ENCODE data around the gene NPR1. TPM values are rescaled to one million over a fixed set of nuclear protein-coding genes. Genes with fewer than 3 reads are reported as not detected.

The NPR1 gene
- total and polyA plus RNA-seq, 10 donors = 0.83 to 5.1 (median 2.7) TPM

- Histone ChIP-seq H3K27me3 (replicated peaks in 1 of 7) (peaks cover 4 to 18% (median 8%) of the 10 kb centered on the region in 7 donors), H3K36me3 (peaks cover 0 to 13% (median 9%) of the 10 kb centered on the region in 6 donors), H3K4me3 (no peak overlapping the region), H3K4me1 (peaks cover 27 to 44% (median 38%) of the 10 kb centered on the region in 6 donors), H3K27ac (no peak overlapping the region), H3K9me3 (no peaks in the 10 kb centered on the region)
- TF ChIP-seq POLR2A (IDR thresholded peaks at IDR 0.05) = no peak
- TF ChIP-seq POLR2AphosphoS5 (IDR thresholded peaks at IDR 0.05) = no peak
- no peak for TF ChIP-seq CTCF (IDR thresholded peaks at IDR 0.05 in 8 of 11, conservative IDR thresholded peaks at IDR 0.05 in 3 of 11)
- 94 to 97% (median 95%) methylated on average over 2 of the region's 2 CpGs for WGBS, 5 donors
- intact Hi-C loops (cut with DNase I; ENCODE audit: low total_unique reads) = no loop called here
- no peak for DNase-seq
These were observed 5.0 kb upstream of the NPR1 start for GRCh38 chr1:153673511-153673910.

- DNase-seq = peak; percentile 81
- intact Hi-C loops (cut with DNase I; ENCODE audit: low total_unique reads) = loop anchor here (5.0 kb wide), 1 partner anchor 69 kb away; no protein-coding TSS in a partner anchor
- Histone ChIP-seq H3K36me3 (no peaks in the 10 kb centered on the region), H3K27ac (peak overlapping the region in 1 of 8 donors; percentile 11), H3K4me3 (peak overlapping the region; percentile 39 to 74 (median 50)), H3K27me3 (replicated peaks in 1 of 7) (peaks cover 7 to 52% (median 21%) of the 10 kb centered on the region in 7 donors), H3K4me1 (peaks cover 24 to 31% (median 26%) of the 10 kb centered on the region in 6 donors), H3K9me3 (no peaks in the 10 kb centered on the region)
- no peak for TF ChIP-seq POLR2A (IDR thresholded peaks at IDR 0.05)
- peak; percentile 62 to 88 (median 82) for TF ChIP-seq CTCF (IDR thresholded peaks at IDR 0.05 in 8 of 11, conservative IDR thresholded peaks at IDR 0.05 in 3 of 11)
- TF ChIP-seq POLR2AphosphoS5 (IDR thresholded peaks at IDR 0.05) = no peak
- WGBS, 5 donors = 4 to 7% (median 5%) methylated on average over 24 to 29 of the region's 29 CpGs
These were observed 570 bp upstream of the NPR1 start for GRCh38 chr1:153677718-153678518.

DNA sequence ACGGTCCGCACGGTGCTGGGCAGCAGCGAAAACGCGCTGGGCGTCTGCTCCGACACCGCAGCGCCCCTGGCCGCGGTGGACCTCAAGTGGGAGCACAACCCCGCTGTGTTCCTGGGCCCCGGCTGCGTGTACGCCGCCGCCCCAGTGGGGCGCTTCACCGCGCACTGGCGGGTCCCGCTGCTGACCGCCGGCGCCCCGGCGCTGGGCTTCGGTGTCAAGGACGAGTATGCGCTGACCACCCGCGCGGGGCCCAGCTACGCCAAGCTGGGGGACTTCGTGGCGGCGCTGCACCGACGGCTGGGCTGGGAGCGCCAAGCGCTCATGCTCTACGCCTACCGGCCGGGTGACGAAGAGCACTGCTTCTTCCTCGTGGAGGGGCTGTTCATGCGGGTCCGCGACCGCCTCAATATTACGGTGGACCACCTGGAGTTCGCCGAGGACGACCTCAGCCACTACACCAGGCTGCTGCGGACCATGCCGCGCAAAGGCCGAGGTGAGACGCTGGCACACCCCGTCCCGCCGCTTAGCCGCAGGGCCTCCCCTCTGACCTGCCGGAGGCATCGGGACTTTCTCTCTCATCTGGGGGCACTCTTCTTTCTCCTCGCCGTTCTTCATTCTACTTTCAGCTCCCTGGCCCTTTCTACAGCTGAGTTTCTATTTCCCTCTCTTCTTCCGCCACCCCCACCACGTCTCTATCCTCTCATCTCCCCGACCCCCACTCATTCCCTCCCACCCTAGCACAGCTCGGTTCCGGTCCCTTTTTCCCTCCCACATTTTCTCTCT is 1.0 kb downstream of the NPR1 start:
- no peaks in the 10 kb centered on the region for H3K36me3 ChIP-seq
- peak overlapping the region in 1 of 8 donors; percentile 11 for H3K27ac ChIP-seq
- TF ChIP-seq CTCF (IDR thresholded peaks at IDR 0.05 in 8 of 11, conservative IDR thresholded peaks at IDR 0.05 in 3 of 11) (peak in 2 of 11 experiments; percentile 26 to 45), POLR2A (IDR thresholded peaks at IDR 0.05) (no peak)
- H3K9me3 ChIP-seq = no peaks in the 10 kb centered on the region
- peak; percentile 75 for DNase-seq
- H3K27me3 ChIP-seq (replicated peaks in 1 of 7) = peaks cover 7 to 52% (median 21%) of the 10 kb centered on the region in 7 donors
- 2 to 5% (median 3%) methylated on average over 32 to 73 of the region's 73 CpGs for WGBS, 5 donors
- peaks cover 24 to 31% (median 26%) of the 10 kb centered on the region in 6 donors for H3K4me1 ChIP-seq
- H3K4me3 ChIP-seq = peak overlapping the region; percentile 39 to 74 (median 50)
- intact Hi-C loops (cut with DNase I; ENCODE audit: low total_unique reads) = loop anchor here (5.0 kb wide), 1 partner anchor 68 kb away; no protein-coding TSS in a partner anchor

DNA sequence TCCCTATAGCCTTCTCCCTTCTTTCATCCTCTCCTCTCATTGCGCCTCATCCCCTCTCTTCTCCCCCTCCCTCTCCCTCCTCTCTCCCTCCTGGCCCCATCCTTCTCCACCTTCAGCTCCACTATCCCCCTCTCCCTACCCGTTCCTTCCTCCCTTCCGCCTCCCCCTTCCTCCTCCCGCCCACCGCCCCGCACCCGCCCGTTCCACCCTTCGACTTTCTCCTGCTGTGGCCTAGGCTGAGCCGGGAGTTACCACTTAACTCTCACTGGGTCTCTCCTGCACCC is 1.6 kb downstream of the NPR1 start:
- intact Hi-C loops (cut with DNase I; ENCODE audit: low total_unique reads) = no loop called here
- Histone ChIP-seq H3K4me1 (peaks cover 24 to 31% (median 26%) of the 10 kb centered on the region in 6 donors), H3K27ac (no peak overlapping the region), H3K9me3 (no peaks in the 10 kb centered on the region), H3K27me3 (replicated peaks in 1 of 7) (peaks cover 7 to 52% (median 21%) of the 10 kb centered on the region in 7 donors), H3K4me3 (peak overlapping the region in 3 of 8 donors; percentile 50 to 74 (median 52)), H3K36me3 (no peaks in the 10 kb centered on the region)
- WGBS, 5 donors = 26 to 42% (median 29%) methylated on average over 10 of the region's 10 CpGs
- no peak for TF ChIP-seq POLR2AphosphoS5 (IDR thresholded peaks at IDR 0.05)
- TF ChIP-seq CTCF (IDR thresholded peaks at IDR 0.05 in 8 of 11, conservative IDR thresholded peaks at IDR 0.05 in 3 of 11) = no peak
- no peak for TF ChIP-seq POLR2A (IDR thresholded peaks at IDR 0.05)
- DNase-seq = peak; percentile 16
